Tongue (tissue), 2 donors: ENCODE data around the gene OR6B1. TPM values are rescaled to one million over a fixed set of nuclear protein-coding genes. Genes with fewer than 3 reads are reported as not detected.
"Not testable (repeated sequence)": the region's sequence is repeated elsewhere in the genome, so short reads cannot be mapped to it uniquely, and the experiment has no call there.

Source experiments
- DNase-seq: peaks from one replicate; pipeline ENCODE4 v3.0.0-alpha.2; 2015
- total RNA-seq: library from RNA; depleted of rRNA; stranded (reverse); fragments of >200 nt; gene quantifications from one replicate; pipeline ENCODE4 v1.2.3, GENCODE V29; 2014

Gene OR6B1
- total RNA-seq, 1 donor from 2014 or later, result not detected

- DNase-seq, result no peak
Observed at GRCh38 chr7:144006029-144006691, 6.0 kb downstream of the OR6B1 start.

GRCh38 chr7:144006692-144007042 lies 6.5 kb downstream of the OR6B1 start:
- no peak for DNase-seq

GRCh38 chr7:144009361-144009760 lies 9.2 kb downstream of the OR6B1 start:
- no peak for DNase-seq

GRCh38 chr7:144010061-144010460 lies 9.9 kb downstream of the OR6B1 start:
- DNase-seq, result not testable (repeated sequence)

- not testable (repeated sequence) for DNase-seq
Observed at GRCh38 chr7:144010821-144011220, 10.7 kb downstream of the OR6B1 start.

DNA sequence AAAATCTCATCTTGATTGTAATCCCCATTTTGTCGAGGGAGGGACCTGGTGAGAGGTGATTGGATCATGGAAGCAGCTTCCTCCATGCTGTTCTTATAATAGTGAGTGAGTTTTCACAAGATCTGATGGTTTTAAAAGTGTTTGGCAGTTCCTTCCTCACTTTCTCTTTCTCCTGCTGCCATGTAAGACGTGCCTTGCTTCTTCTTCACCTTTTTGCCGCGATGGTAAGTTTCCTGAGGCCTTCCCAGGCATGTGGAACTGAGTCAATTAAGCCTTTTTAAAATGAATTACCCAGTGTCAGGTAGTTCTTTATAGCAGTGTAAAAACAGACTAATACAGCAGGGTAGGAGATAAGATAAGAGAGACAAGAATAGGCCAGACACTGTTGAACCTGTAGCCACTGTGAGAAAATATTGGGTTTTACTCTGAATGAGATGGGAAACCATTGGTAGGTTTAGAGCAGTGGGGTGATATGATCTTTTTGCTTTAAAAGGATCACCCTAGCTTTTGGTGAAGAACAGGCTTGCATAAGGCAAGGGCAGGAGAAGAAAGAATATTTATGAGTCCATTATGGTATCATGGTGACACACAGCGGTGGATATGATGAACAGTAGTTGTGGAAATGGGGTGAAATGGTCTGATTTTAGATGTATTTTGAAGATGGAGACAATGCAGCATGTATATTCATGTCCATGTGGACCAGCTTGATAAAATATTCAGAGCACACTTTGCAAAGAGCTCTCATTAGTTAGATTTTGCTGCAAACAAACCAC lies 11.5 kb downstream of the OR6B1 start:
- no peak for DNase-seq

DNA sequence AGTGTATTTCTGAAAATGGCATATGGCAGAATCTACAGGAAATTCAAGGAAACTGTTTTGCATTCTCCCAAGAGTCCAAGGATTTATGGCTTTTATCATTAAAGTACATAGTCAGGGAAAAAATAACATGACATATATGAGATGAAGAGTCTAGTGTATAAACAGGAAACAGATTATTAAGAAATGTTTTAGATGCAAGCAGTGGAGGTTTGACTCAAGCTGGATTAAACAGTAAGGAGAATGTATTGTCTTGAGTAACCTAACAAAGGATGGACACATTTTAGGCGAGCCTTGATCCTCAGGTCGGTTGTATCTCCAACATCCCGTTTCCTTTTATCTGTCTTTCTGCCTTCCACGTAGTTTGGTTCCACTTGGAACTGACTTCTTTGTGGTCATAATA lies 17.9 kb downstream of the OR6B1 start:
- no peak for DNase-seq

DNA sequence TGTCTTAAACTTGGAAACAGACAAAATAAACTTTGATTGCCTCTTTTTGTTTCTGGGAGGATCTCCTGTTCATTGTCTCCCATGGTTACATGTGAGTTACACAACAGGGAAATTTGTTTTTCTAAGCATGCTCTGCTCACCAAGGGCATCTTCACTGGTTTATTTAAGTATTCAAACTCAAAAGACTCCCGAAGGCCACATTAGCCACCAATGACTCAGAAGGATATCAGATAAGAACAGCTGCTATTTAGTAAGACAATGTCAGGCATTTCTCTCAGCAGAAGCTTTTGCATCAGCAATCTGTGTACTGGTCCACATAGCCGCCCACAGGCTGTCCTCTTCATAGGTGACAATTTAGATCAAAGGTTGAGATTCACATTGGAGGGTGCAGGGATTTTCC lies 19.3 kb downstream of the OR6B1 start:
- peak; percentile 12 for DNase-seq

DNA sequence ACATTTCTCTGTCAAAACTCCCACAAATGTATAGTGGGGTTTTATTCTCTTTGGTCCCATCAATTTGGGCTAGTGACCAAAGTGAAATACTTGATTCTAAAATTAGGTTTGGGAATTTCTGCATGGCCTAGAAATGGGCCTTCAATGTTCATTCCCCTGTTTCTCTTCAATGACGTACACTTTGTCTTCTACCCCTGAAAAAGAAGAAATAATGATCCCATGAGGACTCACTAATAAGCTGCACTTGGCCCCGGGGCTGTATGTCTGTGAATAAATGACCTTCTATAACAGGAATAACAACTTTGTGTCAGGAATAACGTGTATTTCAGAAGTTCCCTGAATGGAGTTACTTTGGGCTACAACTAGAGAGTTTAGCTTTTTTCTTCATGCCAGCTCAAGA lies 20.2 kb downstream of the OR6B1 start:
- no peak for DNase-seq

DNA sequence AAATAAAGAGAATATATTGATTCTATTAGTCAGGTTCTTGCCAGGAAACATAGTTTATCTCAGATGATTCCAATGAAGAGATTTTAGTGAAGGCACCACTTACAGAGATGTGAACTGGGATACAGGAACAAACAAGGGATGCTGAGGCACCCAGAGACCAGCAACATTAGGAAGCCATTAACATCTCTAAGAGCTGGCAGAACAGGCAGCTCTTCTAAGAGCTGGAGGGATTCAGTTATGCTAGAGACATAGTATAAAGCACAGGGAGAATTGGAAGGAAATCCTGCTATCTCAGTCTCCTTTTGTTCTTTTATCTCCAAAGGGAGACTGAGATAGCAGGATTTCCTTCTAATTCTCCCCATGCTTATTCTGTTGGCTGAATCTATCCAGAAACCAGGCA lies 22.0 kb downstream of the OR6B1 start:
- no peak for DNase-seq

DNA sequence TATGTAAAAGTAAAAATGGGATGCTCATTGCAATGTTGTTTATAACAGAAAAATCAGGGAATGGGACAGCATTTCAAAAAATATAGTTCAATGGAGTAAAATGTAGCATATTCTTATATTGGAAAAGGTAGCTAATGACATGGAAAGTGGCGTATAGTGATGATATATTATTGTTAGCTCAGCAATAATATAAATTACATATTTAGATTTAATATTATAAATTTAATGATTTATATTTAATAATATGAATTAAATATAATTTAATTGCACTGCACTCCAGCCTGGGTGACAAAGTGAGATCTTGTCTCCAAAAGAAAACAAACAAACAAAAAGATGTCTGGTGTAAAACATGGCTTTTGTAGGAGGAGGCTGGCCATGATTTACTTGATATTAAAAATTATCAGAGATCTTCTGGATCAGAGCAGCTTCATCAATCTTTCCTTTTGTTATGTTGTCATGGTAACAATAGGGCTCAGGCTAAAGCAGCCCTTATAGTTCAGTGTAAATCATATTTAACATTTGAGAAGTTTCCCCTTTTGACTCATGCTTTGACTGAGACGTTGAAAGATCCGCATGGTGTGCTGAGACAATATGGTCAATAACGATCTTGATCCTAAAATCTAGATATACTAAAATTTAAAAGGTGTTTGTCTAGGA lies 23.2 kb downstream of the OR6B1 start:
- DNase-seq, result no peak

DNA sequence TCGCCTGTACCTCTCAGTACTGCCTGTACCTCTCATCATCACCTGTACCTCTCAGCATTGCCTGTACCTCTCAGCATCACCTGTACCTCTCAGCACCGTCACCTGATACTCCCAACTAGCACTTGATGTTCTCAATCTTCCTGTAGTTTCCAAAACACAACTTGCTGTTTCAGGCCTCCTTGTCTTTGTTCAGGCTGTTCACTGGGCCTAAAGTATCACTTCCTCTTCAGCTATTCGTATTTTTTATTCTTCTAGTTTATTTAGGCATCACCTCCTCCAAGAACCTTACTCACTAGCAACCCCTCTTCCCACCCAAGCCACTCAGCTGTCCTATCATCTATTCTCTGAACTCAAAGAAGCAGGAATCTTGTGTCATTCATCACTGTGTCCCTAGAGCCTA lies 24.1 kb downstream of the OR6B1 start:
- no peak for DNase-seq

DNA sequence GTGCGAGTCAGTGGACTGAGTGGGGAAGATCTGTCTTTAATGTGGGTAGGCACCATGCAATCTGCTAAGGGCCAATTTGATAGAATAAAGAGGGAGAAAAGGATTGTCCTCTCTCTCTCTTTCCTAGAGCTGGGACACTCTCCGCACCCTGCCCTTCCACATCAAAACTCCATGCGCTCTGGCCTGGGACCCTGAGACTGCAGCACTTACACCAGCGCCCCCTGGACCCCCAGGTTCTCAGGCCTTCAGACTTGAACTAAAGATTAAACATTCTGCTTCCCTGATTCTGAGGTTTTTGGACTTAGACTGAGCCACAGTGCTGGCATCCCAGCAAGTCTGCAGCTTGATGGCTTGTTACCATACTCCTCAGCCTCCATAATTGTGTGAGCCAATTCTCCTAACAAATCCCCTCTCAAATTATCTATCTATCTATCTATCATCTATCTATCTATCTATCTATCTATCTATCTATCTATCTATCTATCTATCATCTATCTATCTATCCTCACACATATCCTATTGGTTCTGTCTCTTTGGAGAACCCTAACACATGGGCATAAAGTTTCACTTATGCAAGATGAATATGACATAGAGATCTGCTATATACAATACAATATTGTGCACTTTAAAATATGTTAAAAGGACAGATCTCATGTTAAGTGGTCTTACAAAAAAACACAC lies 26.2 kb downstream of the OR6B1 start:
- no peak for DNase-seq

DNA sequence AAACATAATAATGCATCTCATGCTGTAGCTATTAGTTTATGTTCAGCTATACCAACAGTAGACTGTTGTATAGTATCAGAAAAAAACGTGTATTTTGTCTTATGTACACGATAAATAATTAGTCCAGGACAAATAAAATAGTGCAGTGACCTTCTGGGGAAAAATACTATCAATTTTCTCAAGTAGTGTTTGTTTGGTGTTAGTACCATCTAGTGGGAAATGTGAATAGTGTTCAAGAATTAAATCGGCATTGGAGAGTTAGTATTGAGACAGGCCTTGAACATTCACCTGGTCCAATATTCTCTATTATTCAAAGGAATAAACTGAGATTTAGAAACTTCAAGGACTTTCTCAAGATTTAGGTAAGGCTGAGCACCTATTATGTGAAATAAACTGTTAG lies 26.9 kb downstream of the OR6B1 start:
- peak; percentile 54 for DNase-seq

- DNase-seq, result no peak
Observed at GRCh38 chr7:144027974-144028373, 27.9 kb downstream of the OR6B1 start.

- DNase-seq, result no peak
Observed at GRCh38 chr7:144028547-144028946, 28.4 kb downstream of the OR6B1 start.

GRCh38 chr7:144032516-144032915 lies 32.4 kb downstream of the OR6B1 start:
- no peak for DNase-seq

- no peak for DNase-seq
Observed at GRCh38 chr7:144032985-144033709, 33.0 kb downstream of the OR6B1 start.

DNA sequence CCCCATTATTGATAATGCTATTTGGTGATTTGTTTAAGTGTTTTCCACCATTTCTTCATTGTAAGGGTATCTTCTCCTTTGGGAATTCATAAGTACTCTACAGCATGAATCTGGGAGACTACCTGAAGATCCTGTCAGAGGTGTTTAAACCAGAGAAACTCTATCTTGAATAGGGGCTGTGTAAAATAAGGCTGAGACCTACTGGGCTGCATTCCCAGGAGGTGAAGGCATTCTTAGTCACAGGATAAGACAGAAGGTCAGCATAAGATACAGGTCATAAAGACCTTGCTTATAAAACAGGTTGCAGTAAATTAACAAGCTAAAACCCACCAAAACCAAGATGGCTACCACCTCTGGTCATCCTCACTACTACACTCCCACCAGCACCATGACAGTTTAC lies 35.3 kb downstream of the OR6B1 start:
- DNase-seq, result no peak

GRCh38 chr7:144036302-144036885 lies 36.3 kb downstream of the OR6B1 start:
- DNase-seq, result no peak

DNA sequence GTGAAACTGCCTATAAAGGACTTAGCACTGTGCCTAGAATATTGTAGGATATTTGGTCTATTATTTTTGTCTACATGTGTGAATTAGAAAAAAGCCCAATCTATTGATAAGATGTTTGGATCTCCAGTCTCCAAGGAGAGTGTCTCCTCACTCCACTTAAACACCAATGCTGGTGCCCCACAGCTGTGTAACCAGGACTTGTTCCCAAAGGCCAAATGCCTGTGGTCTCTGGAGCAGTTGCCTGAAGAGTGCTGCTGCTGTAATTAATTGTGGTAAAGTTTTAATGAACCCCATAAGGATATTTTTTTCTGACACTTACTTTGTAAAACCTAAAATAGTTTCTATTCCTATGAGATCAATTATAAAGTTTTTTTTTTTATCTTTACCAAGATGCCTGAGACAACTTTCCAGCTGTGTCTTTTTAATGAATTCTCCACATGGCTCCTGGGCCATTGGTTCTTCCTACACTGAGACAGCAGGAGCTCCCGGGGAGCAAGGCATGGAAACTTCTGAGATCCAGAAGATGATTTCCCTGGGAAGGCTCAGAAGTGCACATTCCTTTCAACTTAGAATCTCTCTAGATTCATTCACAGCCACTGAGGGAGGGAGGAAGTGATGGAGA lies 37.4 kb downstream of the OR6B1 start:
- DNase-seq, result no peak
